Germinal center (tissue), 1 donor: ENCODE data around the gene TCF7.

ENCODE experiments used
- DNase-seq: peaks from one replicate; pipeline ENCODE4 v3.0.0; 2012; ENCODE audit warnings: mixed read lengths, low spot score

TCF7 gene

DNA sequence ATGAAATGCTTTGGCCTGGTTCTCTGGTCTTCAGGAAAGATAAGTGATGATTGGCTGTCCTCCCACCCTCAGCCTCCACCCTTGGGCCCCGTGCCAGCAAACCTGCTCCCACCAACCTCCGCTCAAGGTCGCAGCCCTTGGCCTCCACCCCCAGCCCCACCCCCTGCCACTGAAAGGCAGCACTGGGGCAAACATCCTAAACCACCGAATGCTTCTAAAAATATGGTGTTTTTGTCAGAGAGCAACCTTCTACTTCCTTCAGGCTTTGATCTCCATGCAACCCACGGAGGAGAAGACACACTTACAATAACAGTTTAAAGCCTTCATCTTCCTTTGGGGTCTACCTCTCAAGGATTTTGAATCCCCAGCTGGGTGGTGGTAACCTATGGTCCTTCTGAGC lies 24.0 kb upstream of the TCF7 start:
- DNase-seq: no peak

DNA sequence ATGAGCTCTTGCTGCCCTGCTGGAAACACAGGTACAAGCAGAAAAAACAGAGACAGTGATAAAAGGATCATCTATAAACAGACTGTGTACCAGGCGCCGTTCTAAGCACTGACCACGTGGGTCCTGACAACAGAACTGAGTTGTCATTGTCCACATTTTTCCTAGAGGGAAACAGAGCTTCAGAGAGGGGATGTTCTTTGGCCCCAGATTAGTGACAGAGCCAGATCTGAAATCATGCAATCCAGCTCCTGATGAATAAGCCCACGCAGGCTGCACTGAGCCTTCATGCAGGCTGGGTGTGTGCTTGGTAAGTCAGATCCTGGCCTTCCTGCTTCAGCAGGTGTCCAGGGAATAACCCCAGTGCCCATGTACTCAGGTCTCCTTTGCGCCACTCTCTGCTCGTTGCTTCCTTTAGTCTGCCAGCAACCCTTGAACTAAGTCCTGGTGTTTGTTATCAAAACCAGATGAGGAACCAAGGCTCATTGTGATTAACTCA lies 22.8 kb upstream of the TCF7 start:
- no peak for DNase-seq

DNA sequence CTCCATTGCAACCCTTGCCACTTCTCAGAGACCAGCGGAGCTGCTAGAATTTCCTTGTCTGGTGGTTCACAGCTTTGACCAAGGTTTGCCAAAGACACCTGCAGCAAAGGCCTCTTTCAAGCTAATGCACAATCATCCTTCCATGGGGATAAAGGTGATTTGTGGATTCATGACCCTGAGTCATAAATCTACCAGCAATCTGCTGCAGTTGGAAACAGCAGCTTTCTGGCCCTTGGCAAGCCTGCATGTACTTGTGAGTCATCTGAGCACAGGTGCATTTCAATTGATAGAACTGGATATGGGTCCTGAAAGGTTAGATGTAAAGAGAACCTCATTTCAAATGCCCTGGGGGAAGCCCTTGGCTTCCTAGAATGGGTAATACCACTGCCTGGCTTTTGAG lies 21.6 kb upstream of the TCF7 start:
- no peak for DNase-seq

DNA sequence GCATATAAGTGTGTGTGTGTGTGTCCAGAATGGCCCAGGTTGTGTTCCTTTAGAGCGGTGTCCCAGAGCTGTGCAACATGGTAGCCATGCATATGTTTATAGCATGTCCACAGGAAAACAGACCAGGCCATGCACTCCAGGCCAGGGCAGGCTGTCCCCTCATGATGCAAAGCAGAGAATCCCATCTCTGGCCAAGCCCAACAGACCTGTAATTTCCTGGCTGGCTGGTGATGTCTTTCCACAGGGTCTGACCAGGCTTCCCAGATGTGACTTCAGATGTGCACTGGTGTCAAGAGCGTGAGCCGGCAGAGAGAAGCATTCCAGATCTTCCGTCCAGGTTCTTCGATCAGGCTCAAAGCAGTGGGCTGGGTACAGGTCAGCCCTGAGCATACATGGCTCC lies 21.1 kb upstream of the TCF7 start:
- no peak for DNase-seq

DNA sequence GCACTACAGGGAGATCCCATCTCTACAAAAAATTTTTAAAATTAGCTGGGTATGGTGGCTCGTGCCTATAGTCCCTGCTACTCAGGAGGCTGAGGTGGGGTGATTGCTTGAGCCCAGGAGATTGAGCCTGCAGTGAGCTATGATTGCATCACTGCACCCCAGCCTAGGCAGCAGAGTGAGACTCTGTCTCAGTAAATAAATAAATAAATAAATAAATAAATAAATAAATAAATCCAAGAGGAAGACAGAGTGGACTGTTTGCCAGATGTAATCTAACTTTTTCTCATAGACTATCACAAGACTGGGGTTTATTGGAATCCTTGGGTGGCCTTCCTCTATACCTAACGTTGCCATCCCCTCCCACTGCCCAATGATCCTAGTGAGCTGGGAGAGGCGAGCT lies 19.2 kb upstream of the TCF7 start:
- no peak for DNase-seq

DNA sequence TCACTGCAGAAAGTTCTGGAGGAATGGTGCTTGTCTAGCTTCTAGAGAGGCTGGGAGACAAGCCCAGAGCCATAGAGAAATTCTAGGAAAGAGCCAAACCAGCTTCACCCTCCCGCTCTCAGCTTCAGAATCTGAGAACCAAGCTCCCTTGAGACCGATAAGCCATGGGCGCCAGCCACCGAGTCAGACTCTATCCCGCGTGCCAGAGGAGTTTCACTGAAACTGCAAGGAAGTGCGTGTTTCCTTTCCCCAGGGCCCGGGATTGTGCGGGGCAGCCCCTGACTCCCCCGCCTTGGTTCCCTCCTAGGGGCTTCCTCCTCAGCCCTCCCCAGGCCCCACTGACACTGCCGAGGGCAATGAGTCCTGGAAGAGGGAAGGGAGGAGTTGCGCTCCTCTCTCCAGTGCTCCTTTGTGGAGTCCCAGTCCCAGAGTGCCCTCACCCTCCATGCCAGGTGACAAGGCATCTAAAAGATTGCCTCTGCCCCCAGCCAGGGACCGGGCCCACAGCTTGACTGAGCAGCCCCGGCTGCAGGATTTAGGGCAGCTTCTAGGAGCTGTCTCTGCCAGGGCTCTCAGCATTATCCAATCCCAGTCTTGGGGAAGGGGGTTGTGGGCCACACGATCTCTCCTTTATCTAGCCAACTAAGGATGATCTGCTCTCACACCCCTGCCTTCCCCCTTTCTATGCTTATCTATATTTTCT lies 18.4 kb upstream of the TCF7 start:
- no peak for DNase-seq

DNA sequence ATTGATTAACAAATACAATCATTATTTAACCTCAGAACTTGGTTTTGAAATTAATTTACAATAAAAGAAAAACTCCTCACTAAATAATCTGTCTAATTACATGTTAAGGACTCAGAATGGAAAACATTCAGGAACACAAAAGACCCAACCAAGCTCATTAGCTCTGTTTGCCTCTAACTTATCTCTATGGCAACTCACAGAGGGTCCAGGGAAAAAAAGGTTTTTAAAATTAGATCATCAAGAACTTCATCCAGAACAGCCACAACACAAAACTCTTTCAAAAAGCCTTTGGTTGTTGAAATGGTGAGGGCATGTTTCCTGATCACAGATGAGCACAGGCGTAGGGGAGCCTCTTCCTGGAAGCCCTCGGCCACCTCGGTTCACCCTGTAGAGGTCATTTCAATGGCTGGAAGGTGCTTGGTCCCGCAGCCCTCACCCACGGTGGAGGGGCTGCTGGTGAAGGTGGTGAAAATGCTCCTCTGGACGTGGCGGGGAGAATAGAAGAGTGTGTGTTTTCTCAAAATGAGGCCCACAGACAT lies 17.2 kb upstream of the TCF7 start:
- DNase-seq: no peak

DNA sequence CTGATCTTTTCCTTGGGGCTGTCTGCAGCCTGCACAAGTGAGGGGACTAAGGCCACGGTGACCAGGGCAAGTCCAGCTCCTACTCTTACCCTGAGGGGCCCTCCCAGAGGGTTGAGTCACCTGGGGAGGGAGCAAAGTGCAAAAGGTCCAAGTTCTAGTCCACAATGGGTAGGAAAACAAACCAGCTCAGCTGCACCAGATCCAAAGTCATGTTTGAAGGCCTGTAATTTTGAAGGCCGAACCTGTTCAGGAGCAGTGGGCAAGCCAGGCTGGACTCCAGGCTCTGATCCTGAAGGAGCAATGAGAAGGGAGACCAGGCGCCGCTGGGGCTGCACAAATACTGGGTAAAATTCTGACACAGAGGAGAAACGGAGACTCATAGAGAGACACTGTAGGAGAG lies 15.8 kb upstream of the TCF7 start:
- DNase-seq: no peak

DNA sequence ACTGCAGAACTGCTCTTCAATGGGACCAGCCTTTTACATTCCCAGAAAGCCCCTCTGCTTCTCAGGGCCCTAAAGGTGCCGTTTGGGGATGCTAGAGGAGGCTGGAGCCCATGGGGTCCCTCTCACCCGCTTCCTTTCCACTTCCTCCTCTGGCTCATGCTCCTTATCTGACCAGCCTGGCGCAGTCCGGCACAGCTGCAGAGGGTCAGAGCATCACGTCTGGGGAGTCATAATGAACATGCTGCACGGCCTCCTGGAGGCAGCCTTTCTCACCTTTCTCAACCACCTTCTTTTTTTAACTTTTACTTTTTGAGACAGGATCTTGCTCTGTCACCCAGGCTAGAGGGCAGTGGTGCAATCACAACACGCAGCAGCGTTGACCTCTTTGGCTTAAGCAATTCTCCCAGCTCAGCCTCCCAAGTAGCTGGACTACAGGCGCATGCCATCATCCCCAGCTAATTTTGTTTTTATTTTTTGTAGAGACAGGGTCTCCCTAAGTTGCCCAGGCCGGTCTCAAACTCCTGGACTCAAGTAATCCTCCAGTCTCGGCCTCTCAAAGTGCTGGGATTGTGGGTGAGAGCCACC lies 15.1 kb upstream of the TCF7 start:
- no peak for DNase-seq

DNA sequence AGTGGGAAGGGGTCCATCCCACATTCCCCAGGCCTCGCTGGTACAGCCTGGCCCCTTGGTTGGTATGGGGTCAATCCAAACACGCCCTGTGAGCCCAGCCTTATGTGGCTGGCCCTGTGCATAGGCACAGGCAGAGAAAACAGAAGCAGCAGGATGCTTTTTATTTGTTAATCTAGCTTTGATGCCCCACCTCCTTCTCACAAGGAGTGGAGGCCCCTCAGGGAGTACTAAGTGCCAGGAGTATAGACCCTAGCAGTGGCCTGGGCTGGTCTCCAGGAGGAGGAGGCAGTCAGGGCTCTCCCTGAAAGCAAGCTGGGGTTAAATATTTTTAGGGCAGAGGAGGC lies 14.6 kb upstream of the TCF7 start:
- DNase-seq: no peak

DNA sequence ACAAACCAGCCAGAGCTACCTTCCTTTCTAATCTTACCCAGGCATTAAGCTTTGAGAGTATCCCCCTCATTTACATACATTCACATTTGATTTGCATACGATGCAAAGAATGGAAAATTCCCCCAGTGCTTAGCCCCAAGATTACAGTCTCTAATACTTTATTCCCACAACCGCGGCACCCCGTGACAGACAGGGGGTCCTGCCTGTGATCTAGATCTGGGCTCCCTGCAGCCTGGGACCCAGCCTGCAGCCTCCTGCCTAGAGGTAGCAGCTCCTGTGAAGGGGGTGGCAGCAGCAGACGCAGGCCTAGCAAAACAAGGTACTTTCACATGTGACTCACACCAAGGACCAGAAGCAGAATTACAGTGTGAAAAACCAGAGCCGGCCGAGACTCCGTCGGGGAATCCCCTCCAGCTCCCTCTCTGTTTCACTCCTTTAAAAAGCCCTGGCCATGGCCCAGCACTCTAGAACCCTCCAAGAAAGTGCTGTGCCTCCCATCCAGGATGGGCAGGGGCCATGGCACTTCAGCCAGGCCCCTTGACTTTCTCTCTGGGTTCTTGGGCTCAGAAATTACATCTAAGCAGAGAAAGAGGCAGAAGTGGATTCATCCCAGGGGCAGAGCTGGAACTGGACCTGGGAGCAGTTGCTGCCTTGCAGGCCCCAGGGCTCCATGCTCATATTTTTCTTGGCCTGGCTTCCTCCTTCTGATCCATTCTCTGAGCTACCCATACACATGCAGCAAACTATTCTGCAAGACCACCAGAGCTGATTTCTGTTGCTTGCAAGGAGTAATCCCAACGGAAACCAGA lies 14.0 kb upstream of the TCF7 start:
- DNase-seq: peak; percentile 73

DNA sequence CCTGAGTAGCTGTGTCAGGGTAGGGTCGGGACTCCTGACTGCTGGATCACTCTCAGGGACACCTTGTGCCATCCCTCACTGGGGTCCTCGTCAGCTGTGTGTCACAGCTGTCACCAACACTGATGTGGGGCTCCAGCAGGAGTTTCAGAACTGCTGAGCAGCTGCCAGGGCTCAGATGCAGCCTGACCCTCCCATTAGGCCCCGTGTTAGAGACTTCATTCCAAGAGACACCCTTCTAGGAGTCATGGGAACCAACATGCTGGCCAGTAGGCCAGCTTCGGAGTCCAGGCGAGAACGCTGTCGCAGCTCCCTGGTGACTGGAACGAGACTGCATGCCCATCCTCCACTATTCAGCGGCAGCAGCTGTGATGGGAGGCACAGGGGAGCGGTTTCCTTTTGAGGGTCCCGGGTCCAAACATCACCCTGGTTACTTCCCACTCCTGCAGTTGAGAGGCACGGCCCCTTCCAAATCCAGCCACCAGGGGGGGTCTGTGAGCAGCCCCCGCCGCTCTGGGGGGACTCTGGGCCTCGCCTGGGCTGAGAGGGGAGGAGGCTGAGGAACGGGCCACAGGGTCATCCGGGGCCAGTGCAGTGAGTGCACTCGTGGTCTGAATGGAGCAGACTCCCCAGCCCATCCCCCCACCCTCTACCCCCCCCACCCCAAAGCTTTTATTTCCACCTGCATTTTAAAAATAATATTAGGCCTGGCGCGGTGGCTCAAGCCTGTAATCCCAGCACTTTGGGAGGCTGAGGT lies 12.6 kb upstream of the TCF7 start:
- peak; percentile 86 for DNase-seq

DNA sequence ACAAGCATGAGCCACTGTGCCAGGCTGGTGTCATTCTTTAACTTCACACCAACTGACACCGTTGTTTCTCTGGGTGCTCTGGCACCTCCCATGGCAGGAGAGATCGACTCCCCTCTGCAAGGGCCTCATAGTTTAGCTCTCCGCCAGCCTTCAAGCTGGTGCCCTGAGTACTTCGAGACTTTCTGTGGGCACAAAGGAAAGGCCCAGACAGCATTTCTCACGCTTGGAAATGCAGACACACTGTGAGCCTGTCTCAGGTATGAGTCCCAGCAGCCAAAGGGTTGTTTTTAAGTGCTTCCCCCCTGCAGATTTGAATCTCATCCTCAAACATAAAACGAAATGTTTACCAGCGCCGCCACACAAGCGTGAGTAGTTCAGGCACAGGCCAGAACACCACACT lies 11.1 kb upstream of the TCF7 start:
- no peak for DNase-seq

DNA sequence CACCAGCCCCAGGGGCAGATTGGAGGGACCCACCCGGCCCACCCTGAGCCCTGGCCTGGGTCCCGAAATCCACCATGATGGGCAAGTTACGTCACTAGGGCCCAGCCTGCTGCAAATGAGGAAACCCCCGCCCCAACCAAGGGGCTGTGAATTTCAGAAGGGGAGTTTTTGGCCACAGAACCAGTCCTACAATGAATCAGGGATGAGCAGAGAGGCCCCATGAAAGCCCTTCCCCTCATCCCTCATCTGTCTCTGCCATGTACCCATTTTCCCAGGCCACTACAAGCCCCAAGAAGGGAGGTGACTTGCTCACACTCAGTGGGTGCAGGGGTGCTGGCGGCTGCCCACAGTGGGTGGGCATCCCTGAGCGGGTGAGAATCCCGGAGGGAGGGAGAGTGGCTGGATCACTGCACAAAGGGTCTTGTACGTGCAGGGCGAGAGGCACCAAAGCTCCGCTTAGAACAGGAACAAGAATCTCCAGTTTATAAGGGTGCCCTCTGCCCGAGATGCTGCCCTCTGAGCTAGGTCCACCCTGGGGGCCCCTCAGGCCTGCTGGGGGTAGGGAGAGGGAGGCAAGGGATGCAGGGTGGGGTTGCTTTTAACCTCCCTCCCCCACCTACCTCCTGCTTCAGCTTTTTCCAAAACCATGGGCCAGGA lies 10.4 kb upstream of the TCF7 start:
- no peak for DNase-seq

DNA sequence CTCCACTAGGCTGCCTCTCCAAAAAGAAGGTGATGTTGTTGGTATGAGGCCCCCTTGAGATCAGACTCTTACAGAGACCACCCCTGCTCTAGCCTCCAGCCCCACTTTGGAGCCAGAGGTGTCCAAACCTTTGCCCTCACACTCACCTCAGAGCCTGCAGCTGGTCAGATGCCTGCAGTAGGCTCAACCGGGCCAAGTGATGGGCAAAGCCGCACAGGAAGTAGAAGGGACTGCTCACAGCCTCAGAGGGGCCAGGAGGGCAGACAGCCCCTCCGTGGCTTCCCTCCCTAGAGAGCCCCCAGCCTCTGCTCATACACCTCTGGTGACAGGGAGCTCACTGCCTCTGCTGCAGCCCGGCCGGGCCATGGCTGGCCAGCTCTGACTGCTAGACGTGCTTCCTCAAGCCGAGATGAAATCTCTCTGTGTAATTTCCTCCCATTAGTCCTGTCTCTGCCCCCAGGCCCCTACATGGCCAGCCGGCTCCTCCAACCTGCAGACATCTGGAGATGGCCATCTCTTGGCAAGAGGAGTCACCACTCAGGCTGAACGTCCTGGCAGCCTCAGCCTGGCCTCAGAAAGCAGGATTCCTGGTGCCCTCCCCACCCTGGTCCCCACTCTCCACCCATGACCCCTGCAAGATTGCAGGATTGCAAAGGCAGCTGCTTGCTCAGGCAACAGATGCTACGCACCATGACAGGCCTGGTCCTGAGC lies 7.3 kb upstream of the TCF7 start:
- no peak for DNase-seq

DNA sequence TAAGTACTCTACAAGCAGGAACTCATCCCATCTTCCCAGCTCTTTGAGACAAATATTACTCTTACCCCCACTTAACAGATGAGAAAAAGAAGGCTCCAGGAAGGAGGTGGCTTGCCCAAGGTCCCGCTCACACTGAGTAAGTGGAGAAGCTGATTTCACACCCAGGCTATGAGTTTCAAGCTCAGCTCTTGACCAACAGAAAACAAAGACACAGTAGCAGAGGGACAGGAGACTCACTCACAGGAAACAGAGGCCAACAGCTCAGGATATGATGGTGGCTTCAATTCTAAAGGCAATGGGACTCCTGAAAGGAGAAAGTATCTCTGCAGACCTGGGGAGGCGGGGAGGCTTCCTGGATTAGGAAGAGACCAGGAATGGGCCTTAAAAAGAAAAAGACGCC lies 6.7 kb upstream of the TCF7 start:
- DNase-seq: no peak

DNA sequence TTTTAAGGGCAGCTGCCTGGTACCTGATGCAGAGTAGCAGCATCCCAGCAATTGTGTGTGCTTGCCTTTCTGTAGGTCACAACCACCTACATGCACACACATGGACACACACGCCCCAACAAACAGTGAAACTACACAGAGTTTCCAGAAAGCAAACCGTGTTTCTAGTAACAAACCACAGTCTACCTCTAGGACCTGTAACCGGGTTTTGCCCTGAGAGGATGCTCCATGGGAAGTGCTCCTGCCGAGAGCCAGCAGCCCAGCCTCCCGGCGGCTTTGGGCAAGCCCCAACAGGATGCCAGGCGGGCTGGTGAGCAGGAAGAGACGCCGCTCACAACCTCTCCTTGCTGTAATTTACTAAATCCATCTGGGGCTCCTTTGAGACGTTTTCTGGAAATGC lies 4.1 kb upstream of the TCF7 start:
- no peak for DNase-seq

DNA sequence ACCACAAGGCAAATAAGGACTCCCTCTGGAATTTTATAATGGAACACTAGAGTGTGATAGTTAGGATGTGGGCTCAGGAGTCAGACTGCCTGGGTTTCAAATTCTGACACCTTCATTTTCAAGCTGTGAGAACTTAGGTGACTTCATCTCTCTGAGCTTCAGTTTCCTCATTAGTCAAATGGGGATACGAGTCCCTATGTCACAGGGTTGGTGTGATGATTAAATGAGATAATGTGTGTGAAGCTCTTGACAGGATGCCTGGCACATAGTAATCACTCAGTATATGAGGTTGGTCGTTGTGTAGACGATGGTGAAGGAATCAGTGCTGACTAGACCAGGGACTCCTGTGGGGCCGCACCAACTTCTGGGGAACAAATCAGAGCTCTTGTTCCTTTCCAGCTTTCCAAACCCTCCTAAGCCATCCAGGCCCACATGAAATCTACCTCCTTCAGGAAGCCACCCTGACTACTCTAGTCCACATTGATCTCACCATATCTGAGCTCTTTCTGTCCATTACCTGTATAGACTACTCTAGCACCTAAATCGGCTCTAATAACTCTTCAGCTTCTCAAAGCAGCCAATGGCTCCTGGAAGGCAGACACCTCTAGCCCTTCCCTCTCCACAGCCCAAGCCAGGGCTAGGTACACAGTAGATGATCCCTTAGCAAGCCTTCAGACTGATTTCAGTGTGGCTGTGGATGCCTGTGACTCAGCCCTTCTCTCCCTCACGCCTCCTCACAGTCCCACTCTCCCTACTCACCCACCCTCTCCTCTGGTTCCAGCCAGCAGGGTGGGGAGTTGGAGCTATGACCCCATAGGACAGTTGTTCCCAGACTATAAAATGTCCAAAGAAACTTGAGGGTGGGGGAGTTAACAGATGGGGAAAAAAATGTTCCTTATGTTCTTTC lies 2.5 kb upstream of the TCF7 start:
- no peak for DNase-seq

DNA sequence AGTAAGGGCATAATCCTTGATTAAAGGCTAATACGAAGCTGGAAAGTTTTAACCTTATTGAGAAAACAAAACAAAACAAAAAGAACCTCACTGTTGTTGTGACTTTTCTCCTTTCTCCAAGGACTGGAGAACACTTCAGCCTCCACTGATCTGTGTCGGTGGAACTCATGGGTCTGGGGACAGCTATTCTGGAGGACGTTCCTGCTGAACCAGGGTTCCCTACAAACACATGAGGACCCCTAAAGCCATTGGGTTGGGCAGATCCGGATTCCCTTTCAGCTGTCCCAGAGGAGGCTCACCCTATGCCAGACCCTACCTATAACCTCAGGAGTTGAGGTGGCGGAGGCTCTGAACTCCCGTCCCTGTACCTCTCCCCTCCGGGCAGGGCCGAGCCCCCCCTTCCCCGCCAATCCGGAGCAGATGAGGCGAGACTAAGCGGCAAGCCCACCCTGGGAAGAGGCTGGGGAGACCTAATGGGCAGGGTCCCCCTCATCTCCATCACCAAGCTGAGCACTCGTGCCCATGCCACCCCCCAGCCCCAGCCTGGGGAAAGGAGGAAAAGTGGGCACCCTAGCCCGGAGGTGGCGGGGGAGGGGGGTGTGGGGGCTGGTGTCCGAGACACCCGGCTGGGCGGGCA lies 1.6 kb upstream of the TCF7 start:
- DNase-seq: no peak
